Measurements from ENCODE around the gene IL6.
"Not testable (repeated sequence)": the region's sequence is repeated elsewhere in the genome, so short reads cannot be mapped to it uniquely, and the experiment has no call there.

IL6 gene

DNA sequence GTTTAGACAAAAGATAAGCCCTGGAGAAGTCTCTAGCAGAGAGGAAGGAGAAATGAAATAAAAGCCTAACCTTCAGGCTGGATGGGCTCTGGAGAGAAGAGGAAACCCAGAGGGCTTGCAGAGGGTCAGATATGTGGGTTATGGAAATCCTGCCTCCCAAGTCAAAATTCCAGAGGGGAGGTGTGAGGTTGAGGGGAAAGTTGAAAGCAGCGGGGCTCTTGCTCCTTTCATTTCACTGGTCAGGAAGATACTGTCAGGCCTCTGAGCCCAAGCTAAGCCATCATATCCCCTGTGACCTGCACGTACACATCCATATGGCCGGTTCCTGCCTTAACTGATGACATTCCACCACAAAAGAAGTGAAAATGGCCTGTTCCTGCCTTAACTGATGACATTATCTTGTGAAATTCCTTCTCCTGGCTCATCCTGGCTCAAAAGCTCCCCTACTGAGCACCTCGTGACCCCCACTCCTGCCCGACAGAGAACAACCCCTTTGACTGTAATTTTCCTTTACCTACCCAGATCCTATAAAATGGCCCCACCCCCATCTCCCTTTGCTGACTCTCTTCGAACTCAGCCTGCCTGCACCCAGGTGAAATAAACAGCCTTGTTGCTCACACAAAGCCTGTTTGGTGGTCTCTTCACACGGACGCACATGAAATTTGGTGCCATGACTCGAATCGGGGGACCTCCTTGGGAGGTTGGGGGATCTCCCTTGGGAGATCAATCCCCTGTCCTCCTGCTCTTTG, 23.7 kb upstream of the IL6 start:
- DNase-seq (ENCODE audit: insufficient read length, low spot score); FAIRE-seq: not testable (repeated sequence)

GRCh38 chr7:22703978-22704610, 22.9 kb upstream of the IL6 start:
- DNase-seq (ENCODE audit: insufficient read length, low spot score); FAIRE-seq: not testable (repeated sequence)

GRCh38 chr7:22704722-22705121, 22.3 kb upstream of the IL6 start:
- not testable (repeated sequence) for FAIRE-seq; DNase-seq (ENCODE audit: insufficient read length, low spot score)

- not testable (repeated sequence) for FAIRE-seq
Observed at GRCh38 chr7:22705874-22706273, 21.1 kb upstream of the IL6 start.

DNA sequence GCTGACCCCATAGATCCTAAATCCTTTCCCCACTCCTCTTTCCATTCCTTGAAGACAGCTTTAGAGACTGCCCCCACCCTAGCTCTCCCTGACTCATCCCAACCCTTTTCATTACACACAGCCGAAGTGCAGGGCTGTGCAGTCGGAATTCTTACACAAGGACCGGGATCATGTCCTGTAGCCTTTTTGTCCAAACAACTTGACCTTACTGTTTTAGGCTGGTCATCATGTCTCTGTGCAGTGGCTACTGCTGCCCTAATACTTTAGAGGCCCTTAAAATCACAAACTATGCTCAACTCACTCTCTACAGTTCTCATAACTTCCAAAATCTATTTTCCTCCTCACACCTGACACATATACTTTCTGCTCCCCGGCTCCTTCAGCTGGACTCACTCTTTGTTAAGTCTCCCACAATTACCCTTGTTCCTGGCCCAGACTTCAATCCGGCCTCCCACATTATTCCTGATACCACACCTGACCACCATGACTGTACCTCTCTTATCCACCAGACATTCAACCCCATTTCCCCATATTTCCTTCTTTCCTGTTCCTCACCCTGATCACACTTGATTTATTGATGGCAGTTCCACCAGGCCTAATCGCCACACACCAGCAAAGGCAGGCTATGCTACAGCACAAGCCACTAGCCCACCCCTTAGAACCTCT, 19.8 kb upstream of the IL6 start:
- not testable (repeated sequence) for FAIRE-seq

More at GRCh38 chr7:22705874-22706273, 21.1 kb upstream of the IL6 start:
- DNase-seq (ENCODE audit: insufficient read length, low spot score) = not testable (repeated sequence)

GRCh38 chr7:22708214-22708613, 18.8 kb upstream of the IL6 start:
- not testable (repeated sequence) for FAIRE-seq; DNase-seq (ENCODE audit: insufficient read length, low spot score)

More for the DNA sequence above, 19.8 kb upstream of the IL6 start:
- not testable (repeated sequence) for DNase-seq (ENCODE audit: insufficient read length, low spot score)

- FAIRE-seq; DNase-seq (ENCODE audit: insufficient read length, low spot score): not testable (repeated sequence)
Observed at GRCh38 chr7:22708677-22709061, 18.3 kb upstream of the IL6 start.

- DNase-seq (ENCODE audit: insufficient read length, low spot score); FAIRE-seq: not testable (repeated sequence)
Observed at GRCh38 chr7:22709062-22709829, 17.8 kb upstream of the IL6 start.

DNA sequence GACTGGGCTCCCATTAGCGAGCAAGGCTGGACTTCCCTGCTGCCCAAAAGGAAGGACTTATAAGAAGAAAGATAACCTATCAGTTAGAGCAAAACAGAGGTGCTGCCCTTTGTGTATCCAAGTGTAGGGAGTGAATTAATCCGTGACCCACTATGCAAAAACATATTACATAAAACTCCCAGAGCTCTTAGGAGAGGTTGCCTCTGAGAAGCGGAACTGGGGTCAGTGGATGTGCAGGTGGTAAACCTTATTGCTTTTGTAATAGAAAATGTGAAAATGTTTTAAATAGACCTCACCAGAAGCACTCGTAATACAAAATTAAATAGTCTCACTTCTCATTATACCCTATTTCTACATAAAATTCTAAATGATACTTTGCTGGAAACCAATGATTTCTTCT, 17.1 kb upstream of the IL6 start:
- FAIRE-seq (no peak), DNase-seq (ENCODE audit: insufficient read length, low spot score) (no peak)

GRCh38 chr7:22712999-22713398, 14.0 kb upstream of the IL6 start:
- no peak for FAIRE-seq

GRCh38 chr7:22713463-22713862, 13.5 kb upstream of the IL6 start:
- FAIRE-seq (no peak), DNase-seq (ENCODE audit: insufficient read length, low spot score) (no peak)

More at GRCh38 chr7:22712999-22713398, 14.0 kb upstream of the IL6 start:
- DNase-seq (ENCODE audit: insufficient read length, low spot score) = no peak

DNA sequence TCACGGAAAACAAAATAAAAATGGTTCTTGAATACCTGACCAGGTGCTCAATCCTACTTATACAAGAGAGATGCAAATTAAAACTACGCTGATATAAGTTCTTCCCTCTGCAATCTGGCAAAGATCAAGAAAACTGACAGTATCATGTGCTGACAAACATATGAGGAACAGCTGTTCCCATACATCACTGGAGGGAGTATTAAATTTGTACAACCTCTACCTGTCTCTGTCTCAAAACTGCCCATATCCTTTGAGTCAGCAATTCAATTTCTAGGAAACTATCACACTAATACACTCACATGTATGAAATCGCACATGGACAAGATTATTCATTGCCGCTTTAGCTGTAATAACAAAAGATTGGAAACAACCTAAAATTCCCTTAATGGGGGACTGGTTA, 11.0 kb upstream of the IL6 start:
- no peak for DNase-seq (ENCODE audit: insufficient read length, low spot score)
- no peak for FAIRE-seq

DNA sequence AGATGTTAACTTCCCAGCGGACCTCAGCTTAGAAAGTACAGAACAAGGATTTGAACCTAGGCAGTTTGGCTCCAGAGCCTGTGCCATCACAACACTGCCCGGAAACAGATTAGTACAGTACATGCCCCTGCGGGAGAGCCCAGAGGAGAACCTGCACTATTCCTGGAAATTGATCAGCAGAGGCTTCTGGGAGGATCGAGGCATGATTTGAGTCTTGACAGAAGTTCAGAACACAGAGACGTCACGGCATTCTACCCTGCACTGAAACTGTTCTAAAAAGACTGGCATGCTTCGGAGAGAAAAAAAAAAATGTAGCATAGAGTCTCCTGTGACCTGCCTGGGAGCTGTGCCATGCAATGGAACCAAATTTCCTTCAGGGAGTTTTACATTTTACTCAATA, 9.2 kb upstream of the IL6 start:
- DNase-seq (ENCODE audit: insufficient read length, low spot score) (no peak), FAIRE-seq (no peak)

DNA sequence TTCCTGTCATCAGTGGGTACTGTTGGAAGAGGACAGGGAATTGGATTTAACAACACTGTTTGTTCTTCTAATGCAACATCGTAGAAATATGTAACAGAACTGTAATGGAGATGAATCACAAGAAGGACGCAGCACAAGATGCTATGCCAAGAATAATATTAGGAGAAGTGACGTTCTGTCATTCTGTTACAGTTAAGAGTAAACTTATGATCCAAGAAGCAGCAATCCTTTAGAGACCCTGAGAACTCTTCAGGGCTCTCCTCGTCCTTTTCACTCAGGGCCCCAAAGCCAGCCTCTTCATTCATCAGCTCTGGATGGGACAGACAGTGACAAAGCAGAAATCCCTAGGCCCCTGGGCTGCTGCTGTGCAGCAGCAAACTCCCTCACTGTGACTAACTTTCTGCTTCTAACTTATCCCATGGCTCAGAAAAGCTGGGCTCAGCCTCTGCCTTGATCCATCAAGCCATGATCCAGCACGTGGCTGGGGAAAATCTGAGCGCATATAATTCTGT, 8.7 kb upstream of the IL6 start:
- no peak for DNase-seq (ENCODE audit: insufficient read length, low spot score)
- peak; percentile 83 for FAIRE-seq

- no peak for FAIRE-seq
Observed at GRCh38 chr7:22718911-22719420, 8.0 kb upstream of the IL6 start.

GRCh38 chr7:22720791-22721786, 5.9 kb upstream of the IL6 start:
- DNase-seq (ENCODE audit: insufficient read length, low spot score) = no peak
- no peak for FAIRE-seq

More at GRCh38 chr7:22718911-22719420, 8.0 kb upstream of the IL6 start:
- no peak for DNase-seq (ENCODE audit: insufficient read length, low spot score)

GRCh38 chr7:22722536-22723180, 4.3 kb upstream of the IL6 start:
- no peak for FAIRE-seq
- DNase-seq (ENCODE audit: insufficient read length, low spot score) = no peak

DNA sequence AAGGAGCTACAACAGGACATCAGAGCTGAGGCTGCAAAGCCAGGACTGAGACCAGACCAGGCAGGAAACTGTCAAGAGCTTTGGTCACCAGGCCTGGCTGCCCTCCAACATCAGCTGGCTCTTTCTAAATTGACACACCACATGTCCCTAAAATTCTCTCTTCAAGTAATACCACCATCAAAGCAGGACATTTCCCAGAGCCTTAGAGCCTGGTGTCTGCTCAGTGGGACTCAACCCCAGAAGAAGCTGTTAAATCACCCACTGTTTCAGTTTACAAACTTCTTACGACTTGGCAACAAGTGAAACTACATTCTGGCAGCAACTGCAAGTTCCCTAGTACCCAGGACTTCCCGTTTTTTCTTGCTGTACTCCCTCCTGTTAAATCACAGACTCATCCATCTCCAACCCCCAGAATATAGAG, 3.8 kb upstream of the IL6 start:
- DNase-seq (ENCODE audit: insufficient read length, low spot score) = no peak
- no peak for FAIRE-seq

DNA sequence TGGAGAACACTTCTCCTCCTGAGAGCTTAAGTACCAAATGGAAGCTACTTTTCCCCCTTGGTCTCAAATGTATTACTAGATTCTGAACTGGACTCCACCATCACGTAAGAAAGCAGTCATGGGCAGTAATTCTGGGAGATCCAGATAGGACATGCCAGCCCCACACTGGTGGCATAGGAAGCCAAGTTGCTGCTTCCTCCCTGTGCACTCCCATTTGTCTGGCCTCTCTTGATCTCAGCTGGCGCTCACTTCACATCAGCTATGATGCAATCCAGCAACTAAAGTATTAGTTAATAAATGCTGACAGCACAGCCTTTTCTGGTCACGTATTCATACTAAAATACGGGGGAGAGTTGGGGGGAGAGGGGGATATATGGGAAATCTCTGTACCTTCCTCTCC, 3.4 kb upstream of the IL6 start:
- no peak for DNase-seq (ENCODE audit: insufficient read length, low spot score)
- no peak for FAIRE-seq
